AG09309 (cell line): ENCODE measurements around the gene MRPL20.

Source experiments
- DNase-seq: peaks from one replicate; pipeline ENCODE4 v3.0.0-alpha.2; 2010; ENCODE audit warnings: low read depth
- H3K4me3 ChIP-seq: 2 replicates; pipeline ENCODE4 v1.5.1; 2011; ENCODE audit warnings: mild to moderate bottlenecking, low read depth, low read length, moderate library complexity; ENCODE audit not compliant: control insufficient read depth
- TF ChIP-seq, protein P1 (sequence below): IDR thresholded peaks from 2 replicates; pipeline ENCODE4 v1.5.1; 2011; ENCODE audit warnings: mild to moderate bottlenecking, low read depth, low read length, inconsistent platforms; ENCODE audit not compliant: insufficient read depth, control insufficient read depth; ENCODE audit errors: missing control alignments

The MRPL20 gene

DNA sequence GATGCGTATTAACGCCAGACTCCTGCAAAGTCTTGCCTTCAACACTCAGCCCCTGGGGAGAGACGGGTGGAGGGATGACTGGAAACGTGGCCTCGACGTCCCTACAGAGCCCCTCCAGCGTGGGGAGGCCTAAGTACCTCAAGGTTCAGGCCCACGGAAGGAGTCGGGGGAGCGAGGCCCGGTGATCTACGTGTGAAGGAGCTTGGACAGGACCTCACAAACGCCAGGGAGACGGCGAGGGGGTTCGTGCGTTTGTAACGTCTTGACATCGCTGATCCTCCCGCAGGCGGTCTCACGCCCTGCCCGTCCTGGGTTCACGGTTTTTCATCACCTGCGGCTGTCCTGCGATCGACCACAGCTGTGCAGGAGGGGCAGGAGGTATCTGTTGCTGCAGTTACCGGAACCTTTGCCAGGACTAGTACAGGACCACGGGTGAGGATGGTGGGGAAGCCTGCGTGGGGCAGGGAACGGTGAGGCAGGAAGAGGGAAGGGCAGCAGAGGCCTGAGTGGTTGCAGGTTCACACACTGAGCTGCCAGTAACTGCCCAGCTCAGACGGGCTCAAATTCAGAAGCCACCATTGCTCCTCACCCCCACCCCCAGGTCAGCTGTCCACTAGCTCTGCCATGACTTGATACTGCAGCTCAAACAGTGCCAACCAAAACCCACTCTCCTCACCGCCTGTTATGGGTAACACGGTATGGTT lies 7.1 kb downstream of the MRPL20 start:
- peak overlapping the region; percentile 91 for H3K4me3 ChIP-seq
- TF ChIP-seq, protein P1, sequence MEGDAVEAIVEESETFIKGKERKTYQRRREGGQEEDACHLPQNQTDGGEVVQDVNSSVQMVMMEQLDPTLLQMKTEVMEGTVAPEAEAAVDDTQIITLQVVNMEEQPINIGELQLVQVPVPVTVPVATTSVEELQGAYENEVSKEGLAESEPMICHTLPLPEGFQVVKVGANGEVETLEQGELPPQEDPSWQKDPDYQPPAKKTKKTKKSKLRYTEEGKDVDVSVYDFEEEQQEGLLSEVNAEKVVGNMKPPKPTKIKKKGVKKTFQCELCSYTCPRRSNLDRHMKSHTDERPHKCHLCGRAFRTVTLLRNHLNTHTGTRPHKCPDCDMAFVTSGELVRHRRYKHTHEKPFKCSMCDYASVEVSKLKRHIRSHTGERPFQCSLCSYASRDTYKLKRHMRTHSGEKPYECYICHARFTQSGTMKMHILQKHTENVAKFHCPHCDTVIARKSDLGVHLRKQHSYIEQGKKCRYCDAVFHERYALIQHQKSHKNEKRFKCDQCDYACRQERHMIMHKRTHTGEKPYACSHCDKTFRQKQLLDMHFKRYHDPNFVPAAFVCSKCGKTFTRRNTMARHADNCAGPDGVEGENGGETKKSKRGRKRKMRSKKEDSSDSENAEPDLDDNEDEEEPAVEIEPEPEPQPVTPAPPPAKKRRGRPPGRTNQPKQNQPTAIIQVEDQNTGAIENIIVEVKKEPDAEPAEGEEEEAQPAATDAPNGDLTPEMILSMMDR, result no peak
- DNase-seq, result no peak

DNA sequence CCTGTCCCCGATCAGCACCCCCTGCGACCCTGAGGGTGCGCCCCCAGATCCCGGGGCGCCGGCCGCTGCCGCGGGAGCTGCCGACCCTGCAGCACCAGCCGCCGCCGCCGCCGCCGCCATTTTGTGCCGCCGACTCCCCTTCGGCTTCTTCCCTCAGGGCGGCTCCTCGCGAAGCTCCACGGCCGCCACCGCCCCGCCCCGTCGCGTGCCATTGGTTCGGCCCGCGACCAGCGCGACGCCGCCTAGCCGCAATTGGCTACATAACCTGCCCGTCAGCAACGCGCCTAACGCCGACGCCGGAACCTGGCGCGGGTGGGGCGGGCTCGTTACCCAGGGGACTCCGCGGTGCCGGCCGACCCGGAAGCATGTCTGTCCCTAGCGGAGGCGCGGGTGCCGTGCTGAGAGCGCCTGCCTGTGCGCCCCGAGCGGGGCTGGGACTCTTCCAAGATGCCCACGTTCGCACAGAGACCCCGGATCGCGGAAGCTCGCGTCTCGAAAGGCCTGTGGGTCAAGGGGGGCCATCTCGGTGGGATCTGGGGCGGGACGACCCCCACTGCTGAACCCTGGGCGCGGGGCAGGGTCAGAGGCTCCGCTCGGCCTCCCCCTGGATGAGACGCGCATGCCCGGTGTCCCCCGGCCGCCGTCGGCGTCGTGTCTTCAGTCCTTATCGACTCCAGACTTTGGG lies 7.8 kb downstream of the MRPL20 start, which contains the start of gene CCNL2:
TSS of gene CCNL2 (minus strand) at position 149 of the 685 bp plus-strand sequence. CDS start at position 120, 29 bp downstream.
- H3K4me3 ChIP-seq, result peak within 1 kb of the TSS; percentile 91
- peak; percentile 92 for DNase-seq
- TF ChIP-seq, protein P1, result peak; percentile 56

DNA sequence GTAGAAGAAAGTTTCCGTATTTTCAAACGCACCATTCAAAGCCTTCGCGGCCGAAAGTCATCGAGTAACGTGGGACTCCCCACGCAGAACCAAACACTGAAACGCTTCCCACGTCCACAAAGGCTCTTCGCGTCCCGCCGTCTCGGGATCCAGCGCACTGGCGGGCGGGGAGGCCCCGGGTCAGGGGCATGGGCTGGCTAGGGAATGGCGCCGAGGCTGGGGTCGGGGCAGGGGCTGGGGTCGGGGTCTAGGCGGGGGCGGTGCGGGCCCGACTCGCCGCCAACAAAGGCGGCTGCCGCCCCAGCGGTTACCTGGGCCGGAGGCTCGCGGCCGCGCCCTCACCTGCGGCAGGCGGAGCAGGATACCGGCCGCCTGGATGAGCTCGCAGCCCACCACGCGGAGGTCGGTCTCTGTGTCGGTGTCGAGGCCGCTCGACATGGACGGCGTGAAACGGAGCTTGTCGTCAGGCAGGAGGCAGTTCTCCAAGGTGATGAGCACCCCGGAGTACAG lies 8.4 kb downstream of the MRPL20 start:
- DNase-seq, result no peak
- H3K4me3 ChIP-seq, result peak overlapping the region; percentile 87
- TF ChIP-seq, protein P1, result no peak

DNA sequence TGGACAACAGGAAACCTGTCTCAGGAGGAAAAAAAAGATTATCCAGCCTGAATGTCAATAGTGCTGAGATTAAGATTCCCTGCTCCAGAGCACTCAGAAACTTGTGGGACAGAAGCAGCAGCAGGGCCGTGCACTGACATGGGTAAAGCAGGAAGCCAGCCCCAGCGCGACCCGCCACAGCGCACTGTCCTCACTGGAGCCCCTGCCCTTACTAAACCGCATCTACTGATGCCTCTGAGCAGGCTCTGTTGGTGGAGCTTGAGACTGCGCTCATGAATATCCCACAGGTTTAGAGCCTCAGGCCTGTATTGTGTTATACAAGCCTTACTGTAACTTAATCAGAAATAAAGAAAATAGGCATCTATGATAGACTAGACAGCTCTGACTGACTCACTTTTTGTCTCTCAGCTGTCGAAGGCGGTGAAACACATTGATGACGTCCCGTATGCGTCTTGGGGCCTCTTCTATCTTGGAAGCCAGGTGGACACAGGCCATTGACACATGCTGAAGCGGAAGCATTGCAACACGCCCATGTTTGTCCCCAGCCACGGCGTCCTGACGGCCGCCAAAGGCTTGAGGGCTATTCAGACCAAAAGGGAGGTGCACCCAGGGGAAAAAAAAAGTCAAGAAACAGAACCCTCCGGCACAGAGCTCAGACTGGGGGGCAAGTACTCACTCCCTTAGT lies 9.1 kb downstream of the MRPL20 start:
- H3K4me3 ChIP-seq, result peak overlapping the region; percentile 87
- no peak for DNase-seq
- TF ChIP-seq, protein P1, result no peak

DNA sequence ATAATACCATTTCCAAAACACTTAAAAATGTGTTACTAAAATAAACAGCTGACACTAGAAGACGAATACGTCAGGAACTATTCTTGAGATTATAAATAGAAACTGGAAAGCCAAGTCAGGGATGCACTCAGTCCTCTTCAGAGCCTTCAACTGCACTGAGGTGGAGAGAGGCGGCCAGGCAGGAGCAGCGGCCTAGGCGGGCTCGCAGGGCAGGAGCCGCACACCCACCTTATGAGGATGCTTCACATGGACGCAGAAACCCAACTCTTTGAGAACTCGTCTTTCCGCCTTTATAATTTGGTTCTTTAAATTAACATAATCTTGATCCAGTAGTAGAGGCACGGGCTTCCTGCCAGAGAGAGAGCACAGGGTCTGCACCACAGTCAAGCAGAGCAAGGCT lies 11.9 kb downstream of the MRPL20 start:
- no peak for DNase-seq
- H3K4me3 ChIP-seq, result no peak overlapping the region
- TF ChIP-seq, protein P1, result no peak

DNA sequence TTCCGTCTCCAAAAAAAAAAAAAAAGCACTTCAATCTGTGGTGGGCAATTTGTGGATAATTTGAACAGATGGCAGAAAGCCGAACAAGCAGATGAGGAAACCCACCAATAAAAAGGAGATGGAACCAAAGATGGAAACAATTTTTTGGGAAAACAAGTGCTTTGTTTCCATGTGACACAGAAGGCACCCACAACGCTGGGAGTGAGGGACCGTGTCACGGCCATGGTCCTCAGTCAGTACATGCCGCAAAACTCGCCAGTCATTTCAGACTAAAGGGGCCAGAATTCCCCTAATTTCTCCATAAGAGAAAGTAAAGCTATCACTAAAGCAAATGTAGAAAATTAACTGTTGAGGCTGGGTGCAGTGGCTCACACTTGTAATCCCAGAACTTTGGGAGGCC lies 13.0 kb downstream of the MRPL20 start:
- no peak overlapping the region for H3K4me3 ChIP-seq
- TF ChIP-seq, protein P1, result no peak
- no peak for DNase-seq
